Vagina (tissue), 2 donors: Measurements from ENCODE around the gene PPP1R9B. TPM values are rescaled to one million over a fixed set of nuclear protein-coding genes. Genes with fewer than 3 reads are reported as not detected.

Source experiments
- DNase-seq, 2 donors: peaks; one replicate each; pipeline ENCODE4 v3.0.0-alpha.2; 2017; ENCODE audit errors: extremely low spot score in 2 of 2
- H3K27ac ChIP-seq: fragments of 200-600 bp; sonication (generic); one replicate; pipeline ENCODE4 v1.5.1; 2019
- H3K27me3 ChIP-seq: fragments of 200-600 bp; sonication (generic); one replicate; pipeline ENCODE4 v1.5.1; 2019
- H3K36me3 ChIP-seq, 2 donors: fragments of 200-600 bp; sonication (generic); one replicate each; pipeline ENCODE4 v1.5.1; 2017 to 2019
- H3K4me1 ChIP-seq: fragments of 200-600 bp; sonication (generic); one replicate; pipeline ENCODE4 v1.5.1; 2019
- H3K4me3 ChIP-seq, 2 donors: fragments of 200-600 bp; sonication (generic); 1 replicate in 1 of 2; 2 replicates in 1 of 2; pipeline ENCODE4 v1.5.1; 2016 to 2019
- H3K9me3 ChIP-seq: fragments of 200-600 bp; sonication (generic); one replicate; pipeline ENCODE4 v1.5.1; 2019
- POLR2A ChIP-seq, 2 donors: fragments of 450-650 bp; IDR thresholded peaks; one replicate each; pipeline ENCODE4 v1.6.1; 2017; ENCODE audit warnings: antibody characterized with exemption in 2 of 2, mild to moderate bottlenecking in 2 of 2, moderate library complexity in 2 of 2
- POLR2AphosphoS5 ChIP-seq, 2 donors: sonication (generic); formaldehyde crosslinking; IDR thresholded peaks; one replicate each; pipeline ENCODE4 v1.9.0; 2017; ENCODE audit warnings: antibody characterized with exemption in 2 of 2, mild to moderate bottlenecking in 2 of 2, low read depth in 1 of 2; ENCODE audit not compliant: insufficient read depth in 1 of 2
- intact Hi-C: fragments of 100-400 bp; cut with DNase I; formaldehyde crosslinking; loops from one replicate; pipeline ENCODE4 v1.15.1; 2023
- total RNA-seq: library from RNA; depleted of rRNA; stranded (reverse); fragments of >200 nt; gene quantifications from one replicate; pipeline ENCODE4 v1.2.3, GENCODE V29; 2016
- TF ChIP-seq, protein P1 (sequence below), 3 experiments: fragments of 450-650 bp in 2 of 3; fragments of 200-600 bp in 1 of 3; sonication (generic) in 1 of 3; IDR thresholded peaks; one replicate each; pipeline ENCODE4 v1.5.1; 2017 to 2019; ENCODE audit warnings: antibody characterized with exemption in 3 of 3, mild to moderate bottlenecking in 2 of 3, moderate library complexity in 2 of 3

Gene PPP1R9B
- total RNA-seq, 1 donor from 2014 or later: 37.6 TPM

DNA sequence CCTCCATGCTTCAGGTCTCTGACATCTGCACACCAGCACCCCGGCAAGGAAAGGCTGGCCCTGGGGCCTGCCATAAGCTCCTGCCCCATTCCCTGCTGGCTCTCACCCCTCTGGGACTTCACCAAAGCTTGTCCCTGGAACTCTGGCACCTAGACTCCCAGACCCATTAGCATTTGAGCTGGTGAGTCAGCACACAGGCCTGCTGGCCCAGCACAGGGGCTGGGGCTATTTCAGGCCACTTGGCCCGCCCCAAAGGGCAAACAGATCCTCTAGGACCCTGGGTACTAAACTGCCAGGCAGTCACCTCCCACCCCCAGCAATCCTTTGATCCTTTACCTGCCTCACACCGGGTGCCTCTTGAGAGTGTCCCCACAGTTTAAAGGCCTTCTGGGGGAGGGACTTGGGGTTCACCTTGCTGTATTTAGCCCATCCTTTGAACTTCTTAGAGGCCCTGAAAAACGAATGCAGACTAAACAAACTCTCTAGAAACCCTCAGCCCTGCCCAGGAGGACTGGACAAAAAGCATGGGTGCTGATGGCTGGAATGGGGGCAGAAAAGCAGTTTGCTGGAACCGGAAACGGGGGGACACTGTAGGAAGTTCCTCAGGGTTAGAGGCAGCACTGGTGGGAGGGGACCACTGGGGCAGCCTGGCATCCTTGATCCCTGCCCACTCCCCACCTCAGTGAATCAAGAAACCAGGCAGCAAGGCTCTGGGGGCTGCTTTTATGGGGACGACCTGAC, 17.3 kb downstream of the PPP1R9B start:
- peaks cover 0 to 38% of the 10 kb centered on the region in 2 donors for H3K36me3 ChIP-seq
- H3K9me3 ChIP-seq: no peaks in the 10 kb centered on the region
- TF ChIP-seq POLR2AphosphoS5 (IDR thresholded peaks at IDR 0.05; ENCODE audit: insufficient read depth in 1 of 2, low read depth in 1 of 2): no peak
- no peak for TF ChIP-seq POLR2A (IDR thresholded peaks at IDR 0.05)
- TF ChIP-seq, protein P1, sequence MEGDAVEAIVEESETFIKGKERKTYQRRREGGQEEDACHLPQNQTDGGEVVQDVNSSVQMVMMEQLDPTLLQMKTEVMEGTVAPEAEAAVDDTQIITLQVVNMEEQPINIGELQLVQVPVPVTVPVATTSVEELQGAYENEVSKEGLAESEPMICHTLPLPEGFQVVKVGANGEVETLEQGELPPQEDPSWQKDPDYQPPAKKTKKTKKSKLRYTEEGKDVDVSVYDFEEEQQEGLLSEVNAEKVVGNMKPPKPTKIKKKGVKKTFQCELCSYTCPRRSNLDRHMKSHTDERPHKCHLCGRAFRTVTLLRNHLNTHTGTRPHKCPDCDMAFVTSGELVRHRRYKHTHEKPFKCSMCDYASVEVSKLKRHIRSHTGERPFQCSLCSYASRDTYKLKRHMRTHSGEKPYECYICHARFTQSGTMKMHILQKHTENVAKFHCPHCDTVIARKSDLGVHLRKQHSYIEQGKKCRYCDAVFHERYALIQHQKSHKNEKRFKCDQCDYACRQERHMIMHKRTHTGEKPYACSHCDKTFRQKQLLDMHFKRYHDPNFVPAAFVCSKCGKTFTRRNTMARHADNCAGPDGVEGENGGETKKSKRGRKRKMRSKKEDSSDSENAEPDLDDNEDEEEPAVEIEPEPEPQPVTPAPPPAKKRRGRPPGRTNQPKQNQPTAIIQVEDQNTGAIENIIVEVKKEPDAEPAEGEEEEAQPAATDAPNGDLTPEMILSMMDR (IDR thresholded peaks at IDR 0.05): no peak
- peaks cover 42% of the 10 kb centered on the region for H3K4me1 ChIP-seq
- peak overlapping the region; percentile 52 for H3K27ac ChIP-seq
- no peak overlapping the region for H3K4me3 ChIP-seq
- no peak for DNase-seq
- H3K27me3 ChIP-seq: no peaks in the 10 kb centered on the region
- intact Hi-C loops: no loop called here

DNA sequence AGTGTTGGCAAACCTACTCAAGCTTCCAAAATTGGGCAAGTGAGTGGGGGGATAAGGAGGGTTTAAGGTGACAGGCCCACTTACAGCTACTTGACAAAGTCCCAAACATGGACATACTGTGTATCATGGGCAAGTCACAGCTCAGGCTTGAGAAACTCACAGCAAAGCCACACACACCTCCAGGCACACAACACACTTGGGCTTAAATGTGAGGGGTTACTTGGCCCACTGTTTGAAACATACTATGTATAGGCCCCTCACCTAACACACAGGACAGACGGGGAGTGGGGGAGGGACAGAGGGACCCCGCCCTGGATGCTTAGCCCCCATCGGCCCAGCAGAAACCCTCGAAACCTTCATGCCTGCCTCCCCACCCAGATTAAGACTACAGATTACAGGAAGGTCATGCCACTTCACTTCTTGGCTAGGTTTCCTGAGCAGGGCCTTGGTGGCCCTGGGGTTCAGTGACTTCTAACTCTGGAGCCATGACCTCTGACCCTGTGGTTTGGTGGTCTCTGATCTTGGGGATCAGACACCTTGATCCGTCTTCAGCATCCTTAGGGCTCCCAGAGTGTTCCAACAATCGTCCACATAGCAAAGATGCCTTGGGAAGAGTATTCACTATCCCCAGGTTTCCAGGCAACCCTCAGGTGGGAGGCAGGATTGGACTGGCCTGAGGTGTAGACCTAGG, 18.2 kb downstream of the PPP1R9B start:
- no peak overlapping the region for H3K27ac ChIP-seq
- no peak for DNase-seq
- H3K4me3 ChIP-seq: no peak overlapping the region
- peaks cover 47% of the 10 kb centered on the region for H3K4me1 ChIP-seq
- intact Hi-C loops: no loop called here
- no peaks in the 10 kb centered on the region for H3K27me3 ChIP-seq
- no peaks in the 10 kb centered on the region for H3K9me3 ChIP-seq
- no peak for TF ChIP-seq POLR2A (IDR thresholded peaks at IDR 0.05)
- TF ChIP-seq, protein P1 (IDR thresholded peaks at IDR 0.05): no peak
- TF ChIP-seq POLR2AphosphoS5 (IDR thresholded peaks at IDR 0.05; ENCODE audit: insufficient read depth in 1 of 2, low read depth in 1 of 2): no peak
- H3K36me3 ChIP-seq: peaks cover 0 to 31% of the 10 kb centered on the region in 2 donors

DNA sequence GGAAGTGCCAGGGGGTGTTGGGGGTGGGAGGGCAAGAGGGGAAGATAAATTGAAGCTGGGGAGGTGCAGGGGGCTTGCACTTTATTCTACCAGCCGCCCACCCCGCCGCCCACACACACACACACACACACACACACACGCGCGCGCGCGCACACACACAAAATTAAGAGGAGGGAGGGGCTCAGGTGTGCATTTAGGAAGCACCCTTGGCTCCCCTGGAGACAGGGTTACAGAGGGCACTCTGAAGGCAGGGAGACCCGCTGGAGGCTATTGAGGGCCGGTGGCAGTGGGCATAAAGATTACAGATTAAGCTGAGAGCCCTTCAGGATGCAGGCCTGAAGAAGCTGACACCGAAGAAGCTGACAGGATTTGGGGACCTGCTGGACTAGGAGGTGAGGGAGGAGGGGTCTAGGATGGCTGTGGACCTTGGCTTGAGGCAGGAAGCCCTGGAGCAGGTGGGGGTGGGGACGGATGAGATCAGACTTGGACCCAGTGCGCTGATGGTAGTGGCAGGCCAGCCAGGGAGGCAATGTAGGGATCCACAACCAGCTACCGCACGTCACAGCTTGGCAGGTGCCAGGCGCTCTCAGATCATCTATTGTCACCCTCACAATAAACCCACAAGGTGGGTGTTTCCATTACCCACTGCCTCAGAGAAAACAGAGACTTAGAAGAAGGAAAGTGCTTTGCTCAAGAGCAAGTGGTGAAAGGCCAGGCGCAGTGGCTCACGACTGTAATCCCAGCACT, 19.7 kb downstream of the PPP1R9B start:
- intact Hi-C loops: no loop called here
- peaks cover 47% of the 10 kb centered on the region for H3K4me1 ChIP-seq
- TF ChIP-seq POLR2AphosphoS5 (IDR thresholded peaks at IDR 0.05; ENCODE audit: insufficient read depth in 1 of 2, low read depth in 1 of 2) (no peak), POLR2A (IDR thresholded peaks at IDR 0.05) (no peak)
- TF ChIP-seq, protein P1 (IDR thresholded peaks at IDR 0.05): no peak
- peaks cover 0 to 16% of the 10 kb centered on the region in 2 donors for H3K36me3 ChIP-seq
- no peak overlapping the region for H3K27ac ChIP-seq
- H3K4me3 ChIP-seq: peak overlapping the region; percentile 49 to 67
- DNase-seq: no peak
- H3K27me3 ChIP-seq: no peaks in the 10 kb centered on the region
- no peaks in the 10 kb centered on the region for H3K9me3 ChIP-seq

DNA sequence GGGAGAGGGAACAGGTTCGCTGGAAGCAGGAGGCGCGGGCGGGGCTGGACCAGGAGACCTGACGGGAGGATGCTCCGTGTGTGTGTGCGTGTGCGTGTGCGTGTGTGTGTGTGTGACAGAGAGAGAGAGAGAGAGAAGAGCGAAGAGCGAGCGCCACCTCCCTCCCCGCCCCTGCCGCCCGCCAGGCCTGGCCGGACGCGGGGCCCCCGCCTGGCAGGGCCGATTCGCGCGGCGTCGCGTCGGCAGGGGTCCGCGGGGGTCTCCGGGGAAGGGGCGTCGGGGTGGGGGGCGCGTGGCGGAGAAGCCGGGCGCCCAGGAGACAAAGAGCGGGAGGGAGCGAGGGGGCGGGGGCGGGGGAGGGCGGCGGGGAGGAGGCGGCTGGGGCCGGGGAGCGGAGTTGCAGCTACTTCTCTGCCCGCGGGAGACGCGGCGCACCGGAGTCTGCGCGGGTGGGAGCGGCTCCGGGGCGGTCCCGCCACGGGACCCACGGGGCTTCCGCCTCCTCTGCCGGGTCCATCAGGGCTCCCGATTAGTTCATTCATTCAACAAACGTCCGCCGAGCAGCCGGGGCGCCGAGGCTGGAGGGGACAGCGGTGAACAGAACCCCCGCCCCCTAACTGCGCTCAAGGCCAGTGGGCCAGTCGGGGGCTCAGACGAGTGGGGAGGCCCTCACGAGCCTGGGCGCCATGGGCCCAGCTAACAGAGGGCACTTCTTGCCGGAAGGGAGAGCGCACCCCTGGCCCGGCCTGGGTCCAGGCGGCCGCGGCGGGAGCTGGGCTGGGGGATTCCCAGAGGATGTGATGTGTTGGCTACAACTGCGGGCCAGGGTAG, 20.5 kb downstream of the PPP1R9B start, which contains the start of gene SAMD14:
SAMD14 (minus strand) TSS at position 433 of the 831 bp plus-strand sequence. CDS start 5,201 bp downstream, outside the sequence.
- no peak for DNase-seq
- Histone ChIP-seq H3K27me3 (no peaks in the 10 kb centered on the region), H3K4me1 (peaks cover 47% of the 10 kb centered on the region), H3K4me3 (peak within 1 kb of the TSS; percentile 49 to 67), H3K36me3 (peaks cover 0 to 8% of the 10 kb centered on the region in 2 donors), H3K9me3 (no peaks in the 10 kb centered on the region), H3K27ac (peak within 1 kb of the TSS; percentile 27)
- intact Hi-C loops: no loop called here
- TF ChIP-seq, protein P1 (IDR thresholded peaks at IDR 0.05): no peak
- TF ChIP-seq POLR2A (IDR thresholded peaks at IDR 0.05) (no peak), POLR2AphosphoS5 (IDR thresholded peaks at IDR 0.05; ENCODE audit: insufficient read depth in 1 of 2, low read depth in 1 of 2) (no peak)
